ENCODE measurements around the gene TUBA4B. TPM values are rescaled to one million over a fixed set of nuclear protein-coding genes. Genes with fewer than 3 reads are reported as not detected.

The TUBA4B gene
- total RNA-seq, 1 donor from 2014 or later = not detected

DNA sequence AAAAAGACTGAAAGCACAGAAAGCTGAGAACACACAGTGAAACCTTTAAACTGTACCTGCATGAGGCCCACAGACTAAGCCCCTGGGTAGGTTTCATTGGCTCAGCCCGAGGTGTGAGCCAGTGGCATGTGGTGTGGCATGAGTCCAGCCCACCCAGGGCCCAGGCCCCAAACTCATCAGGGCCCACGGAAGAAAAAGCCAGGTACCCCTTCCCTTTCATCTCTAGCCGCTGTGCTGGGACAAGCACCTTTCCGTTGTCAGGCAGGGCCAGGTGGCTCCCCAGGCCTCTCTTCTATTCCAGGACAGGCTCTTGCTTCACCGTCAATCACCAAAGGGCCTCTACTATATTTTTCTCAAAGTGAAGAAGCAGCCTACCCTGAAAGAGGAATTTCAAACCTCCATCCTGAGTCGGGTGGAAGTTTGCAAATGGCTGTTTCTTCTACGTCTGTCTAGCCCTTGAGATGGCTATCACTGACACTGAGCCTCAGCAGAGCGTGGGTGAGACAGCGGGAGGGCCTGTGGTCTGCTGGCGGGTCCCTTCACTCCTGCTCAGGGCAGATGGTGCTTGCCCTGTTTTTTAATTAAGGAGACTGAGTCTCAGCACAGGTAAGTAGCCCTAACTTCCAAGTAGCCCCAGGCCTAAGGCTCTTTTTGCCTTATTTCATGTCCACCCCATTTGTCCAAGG, 34.7 kb downstream of the TUBA4B start:
- TF ChIP-seq, protein P1, sequence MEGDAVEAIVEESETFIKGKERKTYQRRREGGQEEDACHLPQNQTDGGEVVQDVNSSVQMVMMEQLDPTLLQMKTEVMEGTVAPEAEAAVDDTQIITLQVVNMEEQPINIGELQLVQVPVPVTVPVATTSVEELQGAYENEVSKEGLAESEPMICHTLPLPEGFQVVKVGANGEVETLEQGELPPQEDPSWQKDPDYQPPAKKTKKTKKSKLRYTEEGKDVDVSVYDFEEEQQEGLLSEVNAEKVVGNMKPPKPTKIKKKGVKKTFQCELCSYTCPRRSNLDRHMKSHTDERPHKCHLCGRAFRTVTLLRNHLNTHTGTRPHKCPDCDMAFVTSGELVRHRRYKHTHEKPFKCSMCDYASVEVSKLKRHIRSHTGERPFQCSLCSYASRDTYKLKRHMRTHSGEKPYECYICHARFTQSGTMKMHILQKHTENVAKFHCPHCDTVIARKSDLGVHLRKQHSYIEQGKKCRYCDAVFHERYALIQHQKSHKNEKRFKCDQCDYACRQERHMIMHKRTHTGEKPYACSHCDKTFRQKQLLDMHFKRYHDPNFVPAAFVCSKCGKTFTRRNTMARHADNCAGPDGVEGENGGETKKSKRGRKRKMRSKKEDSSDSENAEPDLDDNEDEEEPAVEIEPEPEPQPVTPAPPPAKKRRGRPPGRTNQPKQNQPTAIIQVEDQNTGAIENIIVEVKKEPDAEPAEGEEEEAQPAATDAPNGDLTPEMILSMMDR (IDR thresholded peaks at IDR 0.05) = no peak
- Mint-ChIP-seq H3K9me3 (ENCODE audit: low read depth) (no peaks in the 10 kb centered on the region), H3K4me1 (ENCODE audit: low read depth) (peaks cover 38% of the 10 kb centered on the region), H3K27ac (ENCODE audit: unreplicated experiment) (no peak overlapping the region), H3K27me3 (ENCODE audit: low read depth) (no peaks in the 10 kb centered on the region), H3K4me3 (ENCODE audit: unreplicated experiment) (no peak overlapping the region), H3K36me3 (ENCODE audit: low read depth) (peaks cover 9% of the 10 kb centered on the region)
- DNase-seq (ENCODE audit: low spot score) = peak; percentile 47

DNA sequence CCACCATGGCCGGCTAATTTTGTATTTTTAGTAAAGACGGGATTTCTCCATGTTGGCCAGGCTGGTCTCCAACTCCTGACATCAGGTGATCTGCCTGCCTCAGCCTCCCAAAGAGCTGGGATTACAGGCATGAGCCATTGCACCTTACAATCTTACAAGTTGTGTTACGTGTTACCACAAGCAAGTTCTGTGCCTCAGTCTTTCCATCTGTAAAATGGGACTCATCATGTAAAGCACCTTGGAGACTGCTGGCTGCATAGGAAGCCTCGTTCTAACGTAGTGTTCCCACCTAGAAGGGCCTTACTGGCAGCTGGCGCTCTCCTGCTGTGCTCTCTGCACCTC, 36.1 kb downstream of the TUBA4B start:
- no peak overlapping the region for H3K4me3 Mint-ChIP-seq (ENCODE audit: unreplicated experiment)
- H3K9me3 Mint-ChIP-seq (ENCODE audit: low read depth) = no peaks in the 10 kb centered on the region
- peaks cover 2% of the 10 kb centered on the region for H3K36me3 Mint-ChIP-seq (ENCODE audit: low read depth)
- no peaks in the 10 kb centered on the region for H3K27me3 Mint-ChIP-seq (ENCODE audit: low read depth)
- TF ChIP-seq, protein P1 (IDR thresholded peaks at IDR 0.05) = no peak
- no peak for DNase-seq (ENCODE audit: low spot score)
- peaks cover 37% of the 10 kb centered on the region for H3K4me1 Mint-ChIP-seq (ENCODE audit: low read depth)
- H3K27ac Mint-ChIP-seq (ENCODE audit: unreplicated experiment) = peak overlapping the region; percentile 98

DNA sequence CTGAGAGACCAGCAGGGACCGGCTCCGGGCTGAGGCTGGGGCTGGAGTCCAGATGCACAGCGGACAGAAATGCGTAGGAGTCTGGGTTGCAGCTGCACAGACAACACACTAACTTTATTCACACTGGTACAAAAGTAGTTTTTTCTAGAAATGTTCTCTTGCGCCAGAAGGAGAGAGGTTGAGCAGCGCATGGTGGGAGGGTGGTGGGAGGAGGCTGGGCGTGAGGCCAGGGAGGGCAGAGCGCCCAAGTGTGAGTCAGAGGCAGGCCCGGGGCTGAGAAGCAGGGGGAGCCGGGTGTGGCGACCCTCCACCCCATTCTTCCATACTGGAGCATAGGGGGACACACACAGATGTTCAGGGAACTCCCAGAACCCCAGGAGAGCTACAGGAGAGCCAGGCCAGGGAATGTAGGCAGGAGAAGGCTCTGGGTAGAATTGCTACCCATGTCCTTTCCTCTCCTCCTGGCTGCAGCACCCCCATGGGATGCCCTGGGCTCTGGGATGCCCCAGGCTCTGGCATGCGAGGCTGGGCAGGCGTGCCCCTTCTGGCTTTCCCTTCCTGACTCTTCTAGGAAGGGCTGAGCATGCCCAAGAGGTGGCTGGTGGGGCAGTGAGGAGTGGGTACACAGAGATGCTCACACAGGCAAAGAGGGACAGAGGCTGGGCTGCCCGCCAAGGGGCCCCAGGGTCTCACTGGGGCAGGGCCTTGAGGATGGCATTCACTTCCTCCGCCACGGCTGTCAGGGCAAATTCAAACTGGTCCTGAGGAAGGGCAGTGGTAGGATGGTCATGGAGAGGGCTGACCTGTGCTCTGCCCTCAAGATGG, 36.7 kb downstream of the TUBA4B start:
- Mint-ChIP-seq H3K27ac (ENCODE audit: unreplicated experiment) (peak overlapping the region; percentile 98), H3K4me3 (ENCODE audit: unreplicated experiment) (no peak overlapping the region), H3K36me3 (ENCODE audit: low read depth) (peaks cover 2% of the 10 kb centered on the region), H3K4me1 (ENCODE audit: low read depth) (peaks cover 40% of the 10 kb centered on the region), H3K27me3 (ENCODE audit: low read depth) (no peaks in the 10 kb centered on the region), H3K9me3 (ENCODE audit: low read depth) (no peaks in the 10 kb centered on the region)
- DNase-seq (ENCODE audit: low spot score) = peak; percentile 95
- TF ChIP-seq, protein P1 (IDR thresholded peaks at IDR 0.05) = no peak

DNA sequence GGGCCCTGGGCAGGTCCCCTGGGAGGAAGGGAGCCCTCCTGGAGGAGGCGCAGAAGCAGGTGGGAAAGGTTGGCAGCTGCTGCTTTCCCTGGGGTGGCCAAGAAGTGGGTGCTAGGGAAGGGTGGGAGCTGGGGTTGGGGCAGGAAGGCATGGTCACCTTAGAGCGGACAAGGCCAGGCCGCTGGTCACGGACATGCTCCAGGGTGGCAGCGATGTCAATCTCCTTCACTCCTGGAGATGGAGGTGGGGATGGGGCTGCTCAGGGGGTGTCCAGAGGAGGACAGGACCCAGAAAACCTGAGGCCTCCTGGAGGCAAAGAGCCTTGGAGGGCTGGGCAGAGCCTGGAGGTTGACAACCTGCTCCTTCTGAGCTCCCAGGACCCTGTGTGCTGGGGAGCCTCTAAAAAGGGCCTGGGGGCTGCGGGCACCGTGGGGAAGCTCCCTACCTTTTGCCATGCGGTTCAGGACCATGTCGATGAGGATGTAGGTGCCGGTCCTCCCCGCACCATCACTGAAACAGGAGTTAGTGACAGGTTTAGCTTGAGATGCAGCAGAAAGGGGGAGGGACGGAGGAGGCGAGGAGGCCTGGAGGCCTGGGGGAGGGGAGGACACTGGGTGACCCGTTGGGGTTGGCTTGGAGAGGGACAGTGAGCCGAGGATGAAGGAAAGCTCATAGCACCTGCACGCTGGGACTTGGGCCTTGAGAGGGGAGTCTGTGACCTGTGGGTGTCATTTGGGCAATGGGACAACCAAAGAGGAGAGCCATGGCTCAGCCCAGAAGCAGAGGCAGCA, 37.5 kb downstream of the TUBA4B start:
- TF ChIP-seq, protein P1 (IDR thresholded peaks at IDR 0.05) = no peak
- Mint-ChIP-seq H3K36me3 (ENCODE audit: low read depth) (no peaks in the 10 kb centered on the region), H3K27ac (ENCODE audit: unreplicated experiment) (no peak overlapping the region), H3K4me1 (ENCODE audit: low read depth) (peaks cover 37% of the 10 kb centered on the region), H3K9me3 (ENCODE audit: low read depth) (no peaks in the 10 kb centered on the region), H3K4me3 (ENCODE audit: unreplicated experiment) (no peak overlapping the region), H3K27me3 (ENCODE audit: low read depth) (no peaks in the 10 kb centered on the region)
- peak; percentile 64 for DNase-seq (ENCODE audit: low spot score)

DNA sequence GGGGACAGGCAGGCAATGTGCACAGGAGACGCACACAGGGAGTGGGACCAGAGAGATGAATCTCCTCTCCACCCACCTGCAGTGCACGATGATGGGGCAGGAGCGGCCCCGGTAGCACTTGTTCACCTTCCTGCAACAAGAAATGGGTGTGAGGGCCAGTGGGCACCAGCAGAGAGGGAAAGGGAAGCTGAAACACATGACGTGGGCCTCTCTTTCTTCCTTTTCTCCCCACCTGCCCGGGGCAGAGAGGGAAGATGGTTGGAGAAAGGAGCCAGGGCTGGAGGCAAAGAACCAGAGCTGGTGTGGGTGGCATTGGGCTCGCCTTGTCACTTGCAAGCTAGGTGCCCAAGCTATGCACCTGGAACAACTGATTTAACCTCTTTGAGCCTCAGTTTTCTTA, 38.4 kb downstream of the TUBA4B start:
- TF ChIP-seq, protein P1 (IDR thresholded peaks at IDR 0.05) = no peak
- no peak overlapping the region for H3K27ac Mint-ChIP-seq (ENCODE audit: unreplicated experiment)
- no peaks in the 10 kb centered on the region for H3K27me3 Mint-ChIP-seq (ENCODE audit: low read depth)
- peaks cover 30% of the 10 kb centered on the region for H3K4me1 Mint-ChIP-seq (ENCODE audit: low read depth)
- peak; percentile 56 for DNase-seq (ENCODE audit: low spot score)
- no peaks in the 10 kb centered on the region for H3K36me3 Mint-ChIP-seq (ENCODE audit: low read depth)
- no peaks in the 10 kb centered on the region for H3K9me3 Mint-ChIP-seq (ENCODE audit: low read depth)
- H3K4me3 Mint-ChIP-seq (ENCODE audit: unreplicated experiment) = no peak overlapping the region

Data from chondrocyte (in vitro differentiated cells).